UCSD-AML1 (cell line): Measurements from ENCODE around the gene PIMREG.

Experiments used
- DNase-seq: peaks from one replicate; lab custom pipeline; 2025; ENCODE audit not compliant: unreplicated experiment; lab: John Stamatoyannopoulos, UW

The PIMREG gene

GRCh38 chr17:6461246-6461645 lies 17.0 kb downstream of the PIMREG start:
- DNase-seq = no peak

DNA sequence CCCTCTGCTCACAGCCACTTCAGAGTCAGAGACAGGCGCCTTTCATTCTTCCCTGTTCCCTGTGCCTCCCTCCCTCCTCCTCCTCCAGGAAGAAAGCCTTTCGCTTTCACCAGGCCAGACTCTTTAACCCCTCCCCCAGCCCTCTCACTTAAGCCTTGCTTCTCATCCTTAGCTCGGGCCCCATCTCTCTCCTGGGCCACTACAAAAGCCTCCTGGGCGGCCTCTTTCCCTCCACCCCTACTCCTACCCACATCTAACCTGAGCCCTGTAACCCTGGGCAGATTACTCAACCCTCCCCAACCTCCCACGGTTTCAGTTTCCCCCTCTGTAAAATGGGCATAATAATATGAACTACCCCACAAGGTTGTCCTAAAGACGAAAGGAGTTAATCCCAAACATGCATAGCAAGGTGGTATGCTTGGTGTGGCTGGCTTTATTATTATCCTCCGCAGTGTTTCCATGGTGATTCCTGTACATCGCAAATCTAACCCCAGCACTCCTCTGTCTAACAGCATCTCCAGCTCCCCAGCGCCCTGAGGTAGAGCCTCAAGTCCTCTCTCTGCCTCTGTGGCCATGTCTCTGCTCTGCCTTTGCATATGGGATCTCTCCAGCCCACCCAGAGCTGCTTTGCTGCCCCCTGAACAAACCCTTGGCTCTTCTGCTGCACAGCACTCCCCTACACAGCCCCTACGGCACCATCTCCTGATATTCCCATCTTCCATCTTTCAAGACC lies 17.7 kb downstream of the PIMREG start:
- DNase-seq = no peak

DNA sequence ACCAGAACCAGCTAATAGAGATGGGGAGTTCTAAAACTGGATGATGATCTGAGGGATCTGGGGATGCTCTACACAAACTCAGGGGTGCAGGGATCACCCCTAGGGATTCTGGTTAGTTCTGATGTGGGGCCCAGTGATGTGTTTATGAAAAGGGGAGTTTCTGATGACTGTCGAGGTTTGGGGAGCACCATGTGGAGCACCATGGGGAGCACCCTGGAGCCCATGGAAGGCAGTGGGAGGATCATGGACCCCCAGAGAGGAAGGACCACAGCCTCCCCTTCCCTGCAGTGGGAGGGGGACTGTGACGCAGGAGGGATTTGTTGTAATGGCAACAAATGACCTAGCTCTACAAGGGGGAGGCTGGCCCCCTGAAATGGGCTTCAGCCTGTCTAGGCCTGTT lies 18.4 kb downstream of the PIMREG start:
- no peak for DNase-seq

GRCh38 chr17:6463616-6464445 lies 19.6 kb downstream of the PIMREG start:
- no peak for DNase-seq

- DNase-seq = no peak
Measured at GRCh38 chr17:6464446-6465041, 20.3 kb downstream of the PIMREG start.

DNA sequence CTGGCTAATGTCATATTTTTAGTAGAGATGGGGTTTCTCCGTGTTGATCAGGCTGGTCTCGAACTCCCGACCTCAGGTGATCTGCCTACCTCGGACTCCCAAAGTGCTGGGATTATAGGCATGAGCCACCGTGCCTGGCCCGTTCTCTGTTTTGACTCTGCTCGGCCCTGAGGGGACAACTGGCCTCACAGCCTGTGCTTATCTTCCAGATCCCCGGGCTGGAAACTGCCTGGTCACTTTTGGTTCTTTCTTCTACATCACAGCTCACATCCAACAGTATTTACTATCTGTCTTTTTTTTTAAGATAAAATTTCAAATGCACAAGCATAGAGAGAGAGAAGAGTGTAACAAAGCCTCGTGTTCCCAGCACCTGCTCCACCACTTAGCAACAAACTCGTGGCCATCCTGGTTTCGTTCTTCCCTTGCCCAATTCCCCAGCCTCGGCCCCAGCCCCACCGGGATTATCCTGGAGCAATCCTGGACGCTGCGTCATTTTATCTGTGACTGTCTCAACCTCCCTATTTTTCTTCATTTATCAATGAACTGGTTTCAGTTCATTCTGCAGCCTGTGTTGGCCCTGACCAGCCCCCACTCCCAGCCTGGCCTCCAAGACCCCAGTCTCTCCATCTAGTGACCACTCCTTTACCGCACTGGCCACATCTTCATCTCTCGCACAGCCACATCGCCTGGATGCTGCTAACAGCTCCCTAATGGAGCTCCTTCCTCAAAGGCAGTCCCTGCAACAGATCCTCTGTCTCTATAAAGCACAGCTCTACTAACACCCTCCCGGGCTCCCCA lies 21.1 kb downstream of the PIMREG start:
- DNase-seq = no peak

DNA sequence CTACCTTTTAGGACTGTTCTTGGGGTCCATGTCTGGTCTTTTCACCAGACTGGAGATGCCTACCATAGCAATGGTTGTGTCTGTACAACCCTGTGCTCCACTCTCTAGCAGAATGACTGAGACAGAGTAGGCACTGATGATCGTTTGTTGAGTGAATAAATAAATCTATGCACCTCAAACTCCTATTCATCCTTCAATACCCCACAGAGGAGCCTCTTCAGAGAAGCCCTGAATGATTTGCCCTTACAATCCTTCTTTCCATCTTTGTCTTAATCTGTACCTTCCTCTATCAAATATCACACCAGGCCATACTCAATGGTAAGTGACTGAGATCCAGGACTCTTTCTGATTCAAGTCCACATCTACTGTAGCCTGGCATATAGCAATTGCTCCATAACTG lies 23.3 kb downstream of the PIMREG start:
- no peak for DNase-seq

GRCh38 chr17:6468051-6468790 lies 24.0 kb downstream of the PIMREG start:
- no peak for DNase-seq

GRCh38 chr17:6470146-6470718 lies 26.0 kb downstream of the PIMREG start:
- DNase-seq = no peak

GRCh38 chr17:6470751-6471521 lies 26.7 kb downstream of the PIMREG start:
- no peak for DNase-seq

DNA sequence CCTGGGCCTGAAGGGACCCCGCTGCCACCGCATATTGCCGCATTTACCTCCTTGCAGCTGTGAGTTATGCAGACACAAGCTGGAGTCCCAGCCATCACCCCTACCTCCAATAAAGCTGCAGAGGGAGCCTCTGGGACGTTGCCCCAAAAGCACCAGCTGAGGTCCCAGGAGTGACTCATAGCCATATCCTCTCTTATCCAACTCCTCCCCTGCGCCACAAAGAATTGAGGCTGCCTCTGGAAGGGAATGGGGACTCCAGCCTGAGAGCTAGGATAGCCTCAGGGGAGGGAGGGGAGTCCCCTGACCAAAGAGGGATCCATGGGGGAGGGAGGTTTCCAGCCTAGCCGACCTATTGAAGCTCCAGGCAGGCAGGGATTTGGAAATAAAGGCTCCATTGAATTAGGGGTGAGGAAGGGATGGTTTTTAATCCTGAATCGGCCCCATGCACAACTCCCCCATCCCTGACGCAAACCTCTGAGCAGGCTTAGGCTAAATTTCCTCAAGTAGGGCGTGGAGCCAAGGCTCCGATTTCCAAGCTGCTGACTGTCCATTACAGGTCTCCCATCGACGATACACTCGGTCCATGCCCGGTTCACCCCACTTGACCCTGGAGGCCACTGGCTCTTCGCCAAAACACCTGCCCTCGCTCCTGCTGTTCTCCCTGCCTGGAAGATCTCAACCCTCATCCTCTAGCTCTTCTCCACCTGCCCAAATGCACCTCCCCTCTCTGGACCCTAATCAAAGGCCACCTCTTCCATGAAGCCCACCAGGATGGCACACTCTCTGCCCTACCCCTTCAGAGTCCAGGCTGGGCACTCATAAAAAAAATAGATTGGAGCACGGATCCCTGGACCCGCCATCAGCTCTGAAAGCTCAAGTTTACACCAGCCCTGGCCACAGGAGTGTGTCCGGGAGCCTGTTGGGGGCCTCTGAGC lies 27.5 kb downstream of the PIMREG start:
- DNase-seq = no peak

DNA sequence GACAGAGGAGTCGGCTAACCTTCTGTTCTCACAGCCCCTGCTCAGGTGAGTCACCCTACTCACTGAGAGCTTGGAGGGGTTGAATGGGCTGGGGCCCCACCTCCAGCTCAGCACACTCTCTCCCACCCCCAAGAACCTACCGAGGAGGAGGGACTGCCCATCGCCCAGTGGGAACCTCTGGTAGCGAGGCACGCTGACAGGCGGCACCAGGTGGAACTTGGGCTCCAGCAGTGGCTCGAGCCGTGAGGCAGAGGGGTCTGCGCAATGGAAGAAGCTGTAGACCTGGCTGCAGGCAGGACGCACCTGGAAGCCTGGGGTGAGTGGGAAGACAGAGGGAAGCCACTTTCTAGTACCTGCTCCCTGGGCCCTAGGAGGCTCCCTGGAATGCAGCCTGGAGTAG lies 28.3 kb downstream of the PIMREG start:
- DNase-seq = no peak

DNA sequence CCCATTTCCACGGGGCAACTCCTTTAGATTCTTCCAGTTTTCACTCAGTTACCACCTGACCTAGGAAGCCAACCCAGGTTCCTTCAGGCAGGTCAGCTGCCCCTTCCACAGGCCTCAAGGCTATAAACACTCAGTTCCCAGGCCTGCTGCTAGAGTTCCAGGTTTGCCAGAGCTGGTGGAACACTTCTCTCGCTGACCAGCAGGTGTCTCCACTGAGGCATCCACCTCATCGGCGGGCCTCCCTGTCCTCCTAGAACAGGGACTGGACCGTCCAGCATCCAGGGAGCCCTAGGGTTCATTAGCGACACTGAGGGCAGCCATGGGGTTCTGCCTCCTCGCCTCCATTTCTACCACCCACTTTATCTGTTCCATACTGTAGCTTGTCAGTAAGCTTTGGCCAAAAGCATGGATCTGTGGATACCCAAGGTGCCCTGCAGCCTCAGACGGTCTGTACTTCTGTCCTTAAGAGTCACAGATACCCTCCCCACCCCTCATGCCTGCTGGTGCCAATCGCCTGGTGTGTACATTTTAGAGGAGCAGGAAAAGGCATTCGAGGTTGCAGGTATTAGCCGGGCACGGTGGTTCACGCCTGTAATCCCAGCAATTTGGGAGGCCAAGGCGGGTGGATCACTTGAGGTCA lies 29.0 kb downstream of the PIMREG start:
- peak; percentile 64 for DNase-seq

GRCh38 chr17:6474376-6474775 lies 30.1 kb downstream of the PIMREG start:
- DNase-seq = no peak

DNA sequence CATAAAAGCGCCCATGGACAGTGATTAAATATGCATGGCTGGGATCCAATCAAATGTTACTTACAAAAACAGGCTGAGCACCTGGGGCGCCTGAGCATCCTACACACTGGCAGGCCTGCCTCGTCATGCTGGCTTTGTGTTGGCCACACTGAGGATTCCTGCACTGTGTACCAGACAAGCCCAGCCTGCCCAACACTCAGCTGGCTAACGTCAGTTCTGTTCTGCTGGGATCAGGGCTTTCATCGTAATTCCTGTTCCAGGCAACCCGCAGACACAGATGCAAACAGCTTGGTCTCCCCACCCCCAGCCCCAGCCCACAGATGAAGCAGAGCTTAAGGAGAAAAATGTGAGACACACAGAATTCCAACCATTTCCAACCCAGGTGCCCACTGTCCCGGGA lies 30.7 kb downstream of the PIMREG start:
- DNase-seq = no peak

GRCh38 chr17:6475411-6475810 lies 31.2 kb downstream of the PIMREG start:
- no peak for DNase-seq

GRCh38 chr17:6476076-6476809 lies 32.0 kb downstream of the PIMREG start:
- DNase-seq = no peak
